Psoas muscle (tissue), 8 donors: ENCODE results near the gene PMM1. TPM values are rescaled to one million over a fixed set of nuclear protein-coding genes. Genes with fewer than 3 reads are reported as not detected.
A peak's percentile ranks its signal among the peaks of the same experiment; 100 is the strongest.

Experiments used
- ATAC-seq, 4 donors: fragments of 200-7000 bp; cut with Tn5 transposase; one replicate each; pipeline ENCODE4 v1.9.1; 2020; ENCODE audit warnings: moderate library complexity in 3 of 4, mild to moderate bottlenecking in 2 of 4
- DNase-seq, 2 donors: peaks; one replicate each; pipeline ENCODE4 v3.0.0-alpha.2; 2020
- H3K27ac ChIP-seq: fragments of 200-600 bp; one replicate; pipeline ENCODE4 v1.8.0; 2022
- H3K27me3 ChIP-seq, 3 donors: fragments of 200-600 bp in 1 of 3; one replicate each; pipeline versions ENCODE4 v1.6.1 to v1.8.0; 2013 to 2022; ENCODE audit warnings: low read length in 2 of 3, mild to moderate bottlenecking in 2 of 3, moderate library complexity in 1 of 3; ENCODE audit not compliant: insufficient read depth in 3 of 3
- H3K36me3 ChIP-seq, 2 donors: fragments of 200-600 bp in 1 of 2; one replicate each; pipeline versions ENCODE4 v1.6.1 to v1.8.0; 2013 to 2022; ENCODE audit warnings: low read depth in 1 of 2, mild to moderate bottlenecking in 1 of 2, moderate library complexity in 1 of 2; ENCODE audit not compliant: insufficient read depth in 1 of 2
- H3K4me1 ChIP-seq: fragments of 200-600 bp; one replicate; pipeline ENCODE4 v1.8.0; 2022
- H3K4me3 ChIP-seq: fragments of 200-600 bp; one replicate; pipeline ENCODE4 v1.8.0; 2022; ENCODE audit warnings: mild to moderate bottlenecking
- H3K9me3 ChIP-seq: fragments of 200-600 bp; one replicate; pipeline ENCODE4 v1.8.0; 2022
- WGBS, 3 donors: extraction: QIAGEN DNeasy Blood & Tissue Kit; methylation state at CpG; one replicate each; pipeline versions ENCODE4 v1.1.6 to v1.1.7; 2013; 5-methylcytosine and 5-hydroxymethylcytosine counted together
- intact Hi-C, 2 donors: fragments of 100-400 bp; cut with DNase I; formaldehyde crosslinking; loops; one replicate each; pipeline versions ENCODE4 v1.11.0 to v1.14.2; 2022
- polyA plus RNA-seq, 3 donors: library from polyadenylated mRNA; stranded (reverse); fragments of 200-250 nt; gene quantifications; one replicate each; pipeline ENCODE4 v1.2.3, GENCODE V29; 2013
- total RNA-seq, 4 donors: library from RNA; stranded (reverse); fragmentation: NEBNext Ultra II Directional in 2 of 4; extraction: Animal tissue kit (Norgen Biotek cat#: 25700) in 2 of 4; gene quantifications; one replicate each; pipeline versions ENCODE4 v1.2.1 to v1.2.4, GENCODE V29; 2021 to 2023
- TF ChIP-seq, protein P1 (sequence below): fragments of 200-600 bp; IDR thresholded peaks from one replicate; pipeline ENCODE4 v1.8.0; 2022; ENCODE audit warnings: antibody characterized with exemption
- donor health status: healthy with polysubstance abuse.
- donor health status: DM: no; HTN: no; CAD: no; lungs with moderate emphysema.
- donor health status: Bipolar disorder and iron deficiency.
- donor health status: healthy.
- donor health status: DM: yes; HTN: yes; CAD: no.
- donor health status: DM: no; HTN: no; CAD: no.
- donor health status: DM: no; HTN: no; CAD: no.
- donor health status: DM: yes; HTN: yes; CAD: no.

PMM1 gene
- total and polyA plus RNA-seq, 7 donors, result 7.3 to 14.5 (median 10.4) TPM

DNA sequence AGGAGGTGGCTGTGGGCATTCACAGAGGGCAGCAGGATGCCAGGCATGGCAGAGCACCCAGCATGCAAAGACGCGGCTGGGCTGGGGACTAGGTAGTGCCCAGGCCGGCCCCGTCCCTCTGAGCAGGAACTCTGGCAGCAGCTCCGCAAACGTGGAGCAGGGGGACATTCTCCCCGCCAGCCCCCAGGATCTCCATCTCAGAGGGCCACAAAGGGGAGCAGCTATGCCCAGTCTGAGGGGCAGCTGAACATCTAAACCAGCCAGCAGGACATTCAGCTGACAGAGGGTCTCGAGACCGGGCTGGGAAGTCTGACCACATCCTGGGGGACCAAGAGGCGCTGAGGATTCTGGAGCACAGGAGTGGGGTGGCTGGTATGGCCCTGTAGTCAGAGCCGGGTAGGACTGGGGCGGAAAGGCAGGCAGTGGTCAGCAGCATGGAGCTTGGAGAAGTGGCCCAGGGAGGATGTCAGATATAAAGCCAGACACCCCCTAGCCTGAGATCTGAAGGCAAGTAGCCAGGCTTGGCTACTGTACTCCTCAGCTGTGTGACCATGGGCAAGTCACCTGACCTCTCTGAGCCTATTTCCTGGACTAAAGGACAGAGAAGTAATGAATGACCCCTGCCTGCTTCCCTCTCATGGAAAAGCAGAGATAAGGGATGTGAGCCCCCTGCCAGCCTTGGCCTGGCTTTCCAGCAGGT lies 10.2 kb downstream of the PMM1 start:
- H3K4me1 ChIP-seq, result no peaks in the 10 kb centered on the region
- WGBS, 3 donors, result 96 to 97% (median 97%) methylated on average over 12 of the region's 12 CpGs

DNA sequence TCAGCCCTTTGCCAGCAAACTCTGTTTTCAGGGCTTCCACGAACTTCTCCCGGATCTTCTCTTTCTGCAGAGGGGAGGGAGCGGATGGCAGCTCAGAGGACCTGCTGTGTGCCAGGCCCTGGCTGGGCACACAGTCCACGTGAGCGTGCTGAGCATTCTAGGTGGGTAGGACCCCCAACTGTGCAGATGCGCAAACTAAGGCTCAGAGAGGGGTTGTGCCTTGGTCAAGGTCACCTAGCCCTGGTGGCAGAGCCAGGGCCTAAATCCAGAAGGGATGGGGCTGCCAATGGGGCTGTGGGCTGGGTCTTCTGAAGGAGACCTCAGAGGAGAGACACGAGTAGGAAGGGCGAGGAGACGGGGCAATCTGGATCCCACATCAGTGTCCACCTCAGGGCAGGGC lies 10.8 kb downstream of the PMM1 start:
- WGBS, 3 donors, result 94 to 95% (median 94%) methylated on average over 9 of the region's 9 CpGs
- ATAC-seq, result no peak
- no peak overlapping the region for H3K27ac ChIP-seq
- intact Hi-C loops, result no loop called here
- H3K27me3 ChIP-seq, result no peaks in the 10 kb centered on the region
- H3K9me3 ChIP-seq, result no peaks in the 10 kb centered on the region
- peaks cover 0 to 33% of the 10 kb centered on the region in 2 donors for H3K36me3 ChIP-seq
- H3K4me3 ChIP-seq, result no peak overlapping the region
- DNase-seq, result no peak
- TF ChIP-seq, protein P1, sequence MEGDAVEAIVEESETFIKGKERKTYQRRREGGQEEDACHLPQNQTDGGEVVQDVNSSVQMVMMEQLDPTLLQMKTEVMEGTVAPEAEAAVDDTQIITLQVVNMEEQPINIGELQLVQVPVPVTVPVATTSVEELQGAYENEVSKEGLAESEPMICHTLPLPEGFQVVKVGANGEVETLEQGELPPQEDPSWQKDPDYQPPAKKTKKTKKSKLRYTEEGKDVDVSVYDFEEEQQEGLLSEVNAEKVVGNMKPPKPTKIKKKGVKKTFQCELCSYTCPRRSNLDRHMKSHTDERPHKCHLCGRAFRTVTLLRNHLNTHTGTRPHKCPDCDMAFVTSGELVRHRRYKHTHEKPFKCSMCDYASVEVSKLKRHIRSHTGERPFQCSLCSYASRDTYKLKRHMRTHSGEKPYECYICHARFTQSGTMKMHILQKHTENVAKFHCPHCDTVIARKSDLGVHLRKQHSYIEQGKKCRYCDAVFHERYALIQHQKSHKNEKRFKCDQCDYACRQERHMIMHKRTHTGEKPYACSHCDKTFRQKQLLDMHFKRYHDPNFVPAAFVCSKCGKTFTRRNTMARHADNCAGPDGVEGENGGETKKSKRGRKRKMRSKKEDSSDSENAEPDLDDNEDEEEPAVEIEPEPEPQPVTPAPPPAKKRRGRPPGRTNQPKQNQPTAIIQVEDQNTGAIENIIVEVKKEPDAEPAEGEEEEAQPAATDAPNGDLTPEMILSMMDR, result no peak
- no peaks in the 10 kb centered on the region for H3K4me1 ChIP-seq

More for the DNA sequence above, 10.2 kb downstream of the PMM1 start:
- Histone ChIP-seq H3K36me3 (peaks cover 0 to 39% of the 10 kb centered on the region in 2 donors), H3K27me3 (no peaks in the 10 kb centered on the region), H3K27ac (no peak overlapping the region), H3K4me3 (no peak overlapping the region), H3K9me3 (no peaks in the 10 kb centered on the region)
- TF ChIP-seq, protein P1, result no peak
- DNase-seq (no peak), ATAC-seq (no peak)
- intact Hi-C loops, result no loop called here

DNA sequence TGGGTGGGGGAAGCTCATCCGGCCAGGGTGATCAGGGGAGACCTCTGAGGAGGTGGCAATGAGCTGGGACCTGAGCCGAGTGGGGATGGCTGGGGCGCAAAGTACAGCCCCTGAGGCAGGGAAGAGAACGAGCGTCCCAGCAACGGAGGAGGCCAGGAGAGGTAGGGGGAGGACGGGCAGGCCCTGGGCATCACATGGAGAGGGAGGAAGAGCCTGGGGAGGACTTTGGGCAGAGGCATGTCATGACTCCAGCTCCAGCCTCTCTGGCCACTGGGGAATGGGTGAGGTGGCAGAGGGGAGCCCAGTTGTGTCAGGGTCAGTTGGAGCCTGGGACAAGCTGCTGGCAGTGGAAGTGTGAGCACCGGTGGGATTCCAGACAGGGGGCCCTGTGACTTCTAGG lies 11.5 kb downstream of the PMM1 start:
- no peak overlapping the region for H3K27ac ChIP-seq
- no peaks in the 10 kb centered on the region for H3K4me1 ChIP-seq
- ATAC-seq, result no peak
- no peak overlapping the region for H3K4me3 ChIP-seq
- H3K36me3 ChIP-seq, result peaks cover 0 to 26% of the 10 kb centered on the region in 2 donors
- H3K9me3 ChIP-seq, result no peaks in the 10 kb centered on the region
- H3K27me3 ChIP-seq, result no peaks in the 10 kb centered on the region
- TF ChIP-seq, protein P1, result no peak
- intact Hi-C loops, result no loop called here
- 90 to 94% (median 94%) methylated on average over 8 of the region's 8 CpGs for WGBS, 3 donors
- DNase-seq, result no peak

DNA sequence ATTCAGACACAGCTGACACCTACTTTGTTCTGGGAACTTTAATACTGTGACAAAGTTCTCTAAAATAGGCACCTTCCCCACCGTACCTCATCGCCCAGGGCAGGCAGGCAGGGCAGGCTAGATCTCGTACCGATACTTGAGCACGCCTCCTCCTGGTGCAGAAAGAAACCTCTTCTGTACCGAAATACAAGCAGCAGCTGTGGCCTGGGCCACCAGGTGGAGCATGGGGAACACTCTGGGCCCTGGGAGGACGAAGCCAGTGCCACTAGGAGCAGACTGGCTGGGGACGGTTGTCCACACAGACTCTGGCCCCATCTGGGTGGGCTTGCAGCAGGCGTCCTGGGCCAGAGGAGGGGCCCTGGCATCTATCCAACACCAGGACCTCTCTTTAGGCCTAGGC lies 12.8 kb downstream of the PMM1 start:
- Histone ChIP-seq H3K4me1 (no peaks in the 10 kb centered on the region), H3K4me3 (no peak overlapping the region), H3K36me3 (peaks cover 0 to 16% of the 10 kb centered on the region in 2 donors), H3K27me3 (no peaks in the 10 kb centered on the region), H3K27ac (no peak overlapping the region), H3K9me3 (no peaks in the 10 kb centered on the region)
- 66 to 77% (median 70%) methylated on average over 9 of the region's 9 CpGs for WGBS, 3 donors
- TF ChIP-seq, protein P1, result peak; percentile 44
- intact Hi-C loops, result no loop called here
- DNase-seq, result peak; percentile 46 to 72
- peak; percentile 42 to 78 (median 62) for ATAC-seq

DNA sequence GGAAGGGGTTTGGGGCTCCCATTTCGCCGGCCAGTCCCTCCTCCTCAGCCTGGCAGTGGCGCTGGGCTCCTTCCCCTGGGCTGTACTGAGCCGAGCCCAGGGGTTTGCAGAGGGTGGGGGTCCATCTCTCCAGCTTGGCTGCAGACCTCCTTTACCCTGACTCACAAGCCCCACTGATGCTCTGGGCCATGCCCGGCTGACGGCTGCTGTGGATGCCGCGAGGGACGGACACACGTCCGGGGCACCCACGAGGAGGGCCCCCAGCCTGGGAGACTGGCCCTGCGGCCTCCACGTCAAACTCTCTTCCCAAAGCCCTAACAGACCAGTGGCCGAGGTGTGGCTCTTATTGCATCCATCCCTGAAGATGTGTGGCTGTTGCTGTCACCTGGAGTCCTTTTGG lies 14.1 kb downstream of the PMM1 start:
- no peaks in the 10 kb centered on the region for H3K27me3 ChIP-seq
- no peak overlapping the region for H3K4me3 ChIP-seq
- DNase-seq, result no peak
- TF ChIP-seq, protein P1, result no peak
- peaks cover 0 to 12% of the 10 kb centered on the region in 2 donors for H3K36me3 ChIP-seq
- H3K9me3 ChIP-seq, result no peaks in the 10 kb centered on the region
- intact Hi-C loops, result no loop called here
- ATAC-seq, result no peak
- 91 to 92% (median 91%) methylated on average over 12 to 15 of the region's 15 CpGs for WGBS, 3 donors
- no peak overlapping the region for H3K27ac ChIP-seq
- no peaks in the 10 kb centered on the region for H3K4me1 ChIP-seq
